ENCODE data around the gene NNMT.

Gene NNMT

DNA sequence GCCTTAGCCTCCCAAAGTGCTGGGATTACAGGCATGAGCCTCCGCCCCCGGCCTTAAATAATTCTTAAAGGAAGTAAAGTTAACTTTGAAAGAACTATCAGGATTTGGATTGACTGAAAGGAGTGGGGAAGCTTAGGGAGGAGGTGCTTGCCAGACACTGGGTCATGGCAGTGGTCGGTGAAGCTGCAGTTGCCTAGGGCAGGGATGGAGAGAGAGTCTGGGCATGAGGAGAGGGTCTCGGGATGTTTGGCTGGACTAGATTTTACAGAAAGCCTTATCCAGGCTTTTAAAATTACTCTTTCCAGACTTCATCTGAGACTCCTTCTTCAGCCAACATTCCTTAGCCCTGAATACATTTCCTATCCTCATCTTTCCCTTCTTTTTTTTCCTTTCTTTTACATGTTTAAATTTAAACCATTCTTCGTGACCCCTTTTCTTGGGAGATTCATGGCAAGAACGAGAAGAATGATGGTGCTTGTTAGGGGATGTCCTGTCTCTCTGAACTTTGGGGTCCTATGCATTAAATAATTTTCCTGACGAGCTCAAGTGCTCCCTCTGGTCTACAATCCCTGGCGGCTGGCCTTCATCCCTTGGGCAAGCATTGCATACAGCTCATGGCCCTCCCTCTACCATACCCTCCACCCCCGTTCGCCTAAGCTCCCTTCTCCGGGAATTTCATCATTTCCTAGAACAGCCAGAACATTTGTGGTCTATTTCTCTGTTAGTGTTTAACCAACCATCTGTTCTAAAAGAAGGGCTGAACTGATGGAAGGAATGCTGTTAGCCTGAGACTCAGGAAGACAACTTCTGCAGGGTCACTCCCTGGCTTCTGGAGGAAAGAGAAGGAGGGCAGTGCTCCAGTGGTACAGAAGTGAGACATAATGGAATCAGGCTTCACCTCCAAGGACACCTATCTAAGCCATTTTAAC, at the start of gene NNMT:
Gene NNMT (plus strand): TSS at position 724 of the 929 bp plus-strand sequence. CDS start 158 bp downstream, at position 882.
- no peak for DNase-seq (ENCODE audit: low read depth in 2 of 2)

DNA sequence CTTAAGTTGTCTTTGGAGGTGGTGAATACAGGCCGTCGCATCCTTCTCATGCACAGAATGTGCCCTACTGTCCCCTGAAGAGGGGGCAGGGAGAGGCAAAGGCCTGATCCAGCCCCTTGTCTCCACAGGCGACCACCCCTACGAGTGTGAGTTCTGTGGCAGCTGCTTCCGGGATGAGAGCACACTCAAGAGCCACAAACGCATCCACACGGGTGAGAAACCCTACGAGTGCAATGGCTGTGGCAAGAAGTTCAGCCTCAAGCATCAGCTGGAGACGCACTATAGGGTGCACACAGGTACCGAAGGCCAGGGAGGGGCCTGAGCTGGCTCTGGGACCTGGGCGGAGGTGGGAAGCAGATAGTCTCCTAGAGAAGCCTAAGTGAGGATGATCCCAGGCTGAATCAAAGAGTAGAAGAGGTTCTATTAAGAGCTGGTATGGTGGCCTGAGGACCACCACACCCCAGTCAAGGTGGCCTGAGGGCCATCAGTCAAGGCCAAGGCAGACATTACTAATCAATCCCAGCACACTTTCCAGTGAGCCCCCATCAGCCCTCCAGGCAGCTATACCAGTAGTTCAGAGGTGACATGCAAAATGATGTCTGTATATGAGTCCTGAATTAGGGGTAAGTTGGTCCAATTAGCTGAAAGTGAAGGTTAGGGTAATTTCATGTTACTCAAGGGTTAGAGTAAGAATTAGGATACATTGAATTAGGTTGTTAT, 49.0 kb upstream of the NNMT start:
- no peak for DNase-seq (ENCODE audit: low read depth in 2 of 2)

DNA sequence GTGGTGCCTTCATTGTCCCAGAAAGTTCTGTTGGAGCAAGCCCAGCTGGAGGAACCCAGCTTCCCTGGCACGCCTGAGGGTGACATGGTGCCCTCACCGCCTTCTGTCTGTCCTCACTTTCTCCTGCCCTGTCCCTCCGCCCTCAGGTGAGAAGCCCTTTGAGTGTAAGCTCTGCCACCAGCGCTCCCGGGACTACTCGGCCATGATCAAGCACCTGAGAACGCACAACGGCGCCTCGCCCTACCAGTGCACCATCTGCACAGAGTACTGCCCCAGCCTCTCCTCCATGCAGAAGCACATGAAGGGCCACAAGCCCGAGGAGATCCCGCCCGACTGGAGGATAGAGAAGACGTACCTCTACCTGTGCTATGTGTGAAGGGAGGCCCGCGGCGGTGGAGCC, 46.0 kb upstream of the NNMT start:
- no peak for DNase-seq (ENCODE audit: low read depth in 2 of 2)

DNA sequence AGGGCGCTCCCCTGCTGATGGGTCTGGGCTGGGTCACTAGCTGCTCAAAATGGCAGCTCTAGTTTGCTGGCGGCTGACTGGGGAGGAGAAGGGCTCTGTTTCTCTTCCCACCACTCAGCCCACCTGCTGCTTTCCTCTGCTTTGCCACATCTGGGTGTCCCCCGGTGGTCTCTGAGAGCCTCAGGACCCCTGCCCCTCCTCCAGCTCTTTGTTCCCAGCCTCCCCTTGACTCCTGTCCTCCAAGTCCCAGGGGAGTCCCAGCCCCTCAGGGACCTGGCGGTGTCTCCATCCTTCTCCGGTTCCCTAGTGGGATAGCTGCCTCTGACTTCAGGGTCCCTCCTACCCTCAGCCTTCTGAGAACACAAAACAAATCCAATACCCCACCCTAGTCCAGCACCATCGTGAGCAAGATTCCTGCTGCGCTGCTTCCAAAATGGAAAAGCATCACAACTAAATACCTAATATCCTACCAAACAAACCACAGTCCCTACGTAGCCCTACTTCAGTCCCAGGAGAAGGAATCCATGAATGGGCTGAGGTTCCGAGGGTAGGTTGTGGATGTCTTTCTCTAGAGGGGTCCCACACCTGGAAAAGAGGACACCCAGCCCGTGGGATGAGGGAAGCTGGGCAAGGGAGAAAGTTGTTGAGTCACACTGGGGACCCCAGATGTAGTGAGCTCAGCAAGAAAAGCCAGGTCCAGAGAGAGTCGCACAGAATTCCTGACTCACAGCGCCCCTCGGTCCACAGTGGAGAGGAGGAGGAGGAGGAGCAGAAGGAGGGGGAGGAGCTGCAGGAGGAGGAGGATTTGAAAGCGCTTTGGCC, 45.0 kb upstream of the NNMT start:
- no peak for DNase-seq (ENCODE audit: low read depth in 2 of 2)

DNA sequence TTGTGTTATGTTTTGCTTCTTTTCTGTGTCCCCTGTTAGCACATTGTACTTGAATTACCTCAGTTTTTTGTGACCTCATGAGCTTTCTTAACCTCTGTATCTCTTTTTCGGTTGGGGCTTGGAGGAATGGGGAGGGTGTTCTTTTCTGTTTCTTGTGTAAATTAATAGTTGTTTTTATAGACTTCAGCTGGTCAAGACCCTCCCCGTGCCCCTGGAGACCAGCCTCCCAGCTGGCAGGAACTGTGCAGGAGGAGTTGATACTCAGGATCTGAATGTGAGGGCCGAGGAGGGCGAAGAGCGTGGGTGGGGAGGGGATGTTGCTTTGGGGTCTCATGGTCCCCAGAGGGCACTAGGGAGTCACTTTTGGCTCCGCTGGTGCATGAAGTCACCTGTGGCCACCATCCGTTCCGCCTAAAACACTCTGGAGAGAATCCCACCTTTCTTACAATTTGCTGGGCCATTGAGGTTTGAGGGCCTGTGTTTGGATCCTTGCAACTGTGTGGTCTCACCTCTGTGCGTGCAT, 44.3 kb upstream of the NNMT start:
- DNase-seq (ENCODE audit: low read depth in 2 of 2), result no peak

DNA sequence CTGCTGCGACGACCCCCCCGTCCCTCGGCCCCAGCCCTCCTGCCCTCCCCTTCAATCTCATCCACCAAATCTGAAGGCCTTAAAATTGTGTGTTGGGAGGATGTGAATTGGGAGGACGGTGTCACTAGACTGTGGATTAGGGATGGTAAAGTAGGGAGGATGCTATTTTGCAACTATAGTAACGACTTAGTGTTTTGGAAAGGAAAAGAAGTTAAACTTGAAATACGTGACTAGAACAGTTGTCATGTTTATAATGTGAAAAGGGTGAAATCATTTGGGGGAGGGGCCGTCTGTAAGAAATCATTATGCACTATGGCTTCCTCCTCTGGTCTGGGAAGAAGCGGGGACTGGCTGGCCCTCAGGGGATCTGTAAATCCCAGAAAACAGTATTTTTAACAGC, 43.4 kb upstream of the NNMT start:
- DNase-seq (ENCODE audit: low read depth in 2 of 2), result no peak

DNA sequence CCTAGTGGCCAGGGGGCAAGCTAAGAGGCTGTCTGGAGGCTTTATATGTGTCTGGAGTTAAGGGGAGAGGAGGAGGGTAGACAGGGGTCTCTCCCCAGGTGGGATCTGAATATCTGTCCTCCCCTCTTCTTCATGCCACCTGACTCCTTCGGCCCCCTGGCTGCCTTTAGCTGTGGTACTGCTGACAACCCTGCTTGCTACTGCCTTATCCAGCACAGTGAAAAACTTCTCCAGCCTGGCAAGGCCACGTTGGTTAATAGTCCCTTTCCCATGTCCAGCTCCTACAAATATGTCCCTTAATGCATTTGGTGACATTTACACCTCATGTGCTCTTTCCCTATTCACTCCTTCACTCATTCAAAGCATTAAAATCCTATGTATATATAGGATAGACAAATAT, 42.4 kb upstream of the NNMT start:
- no peak for DNase-seq (ENCODE audit: low read depth in 2 of 2)

DNA sequence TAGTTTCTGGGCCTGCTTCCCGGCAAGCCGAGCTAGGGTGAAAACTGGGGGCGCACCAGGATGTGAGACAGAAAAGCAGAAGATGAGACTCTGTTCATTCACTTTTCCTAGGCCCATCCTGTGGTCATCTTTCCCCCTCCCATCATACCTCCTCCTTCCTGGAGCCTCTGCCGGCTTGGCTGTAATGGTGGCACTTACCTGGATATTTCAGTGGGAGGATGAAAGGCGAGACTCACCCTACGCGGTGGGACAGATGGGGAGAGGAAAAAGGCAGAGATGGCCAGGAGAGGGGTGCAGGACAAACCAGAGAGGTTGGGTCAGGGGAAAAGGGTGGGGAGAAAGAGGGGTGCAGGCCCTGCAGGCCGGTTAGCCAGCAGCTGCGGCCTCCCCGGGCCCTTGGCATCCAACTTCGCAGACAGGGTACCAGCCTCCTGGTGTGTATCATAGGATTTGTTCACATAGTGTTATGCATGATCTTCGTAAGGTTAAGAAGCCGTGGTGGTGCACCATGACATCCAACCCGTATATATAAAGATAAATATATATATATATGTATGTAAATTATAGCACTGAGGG, 41.5 kb upstream of the NNMT start:
- no peak for DNase-seq (ENCODE audit: low read depth in 2 of 2)

DNA sequence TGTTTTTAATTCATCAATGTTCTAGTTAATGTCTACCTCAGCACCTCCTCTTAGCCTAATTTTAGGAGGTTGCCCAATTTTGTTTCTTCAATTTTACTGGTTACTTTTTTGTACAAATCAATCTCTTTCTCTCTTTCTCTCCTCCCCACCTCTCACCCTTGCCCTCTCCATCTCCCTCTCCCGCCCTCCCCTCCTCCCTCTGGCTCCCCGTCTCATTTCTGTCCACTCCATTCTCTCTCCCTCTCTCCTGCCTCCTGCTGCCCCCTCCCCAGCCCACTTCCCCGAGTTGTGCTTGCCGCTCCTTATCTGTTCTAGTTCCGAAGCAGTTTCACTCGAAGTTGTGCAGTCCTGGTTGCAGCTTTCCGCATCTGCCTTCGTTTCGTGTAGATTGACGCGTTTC, 40.9 kb upstream of the NNMT start:
- no peak for DNase-seq (ENCODE audit: low read depth in 2 of 2)

DNA sequence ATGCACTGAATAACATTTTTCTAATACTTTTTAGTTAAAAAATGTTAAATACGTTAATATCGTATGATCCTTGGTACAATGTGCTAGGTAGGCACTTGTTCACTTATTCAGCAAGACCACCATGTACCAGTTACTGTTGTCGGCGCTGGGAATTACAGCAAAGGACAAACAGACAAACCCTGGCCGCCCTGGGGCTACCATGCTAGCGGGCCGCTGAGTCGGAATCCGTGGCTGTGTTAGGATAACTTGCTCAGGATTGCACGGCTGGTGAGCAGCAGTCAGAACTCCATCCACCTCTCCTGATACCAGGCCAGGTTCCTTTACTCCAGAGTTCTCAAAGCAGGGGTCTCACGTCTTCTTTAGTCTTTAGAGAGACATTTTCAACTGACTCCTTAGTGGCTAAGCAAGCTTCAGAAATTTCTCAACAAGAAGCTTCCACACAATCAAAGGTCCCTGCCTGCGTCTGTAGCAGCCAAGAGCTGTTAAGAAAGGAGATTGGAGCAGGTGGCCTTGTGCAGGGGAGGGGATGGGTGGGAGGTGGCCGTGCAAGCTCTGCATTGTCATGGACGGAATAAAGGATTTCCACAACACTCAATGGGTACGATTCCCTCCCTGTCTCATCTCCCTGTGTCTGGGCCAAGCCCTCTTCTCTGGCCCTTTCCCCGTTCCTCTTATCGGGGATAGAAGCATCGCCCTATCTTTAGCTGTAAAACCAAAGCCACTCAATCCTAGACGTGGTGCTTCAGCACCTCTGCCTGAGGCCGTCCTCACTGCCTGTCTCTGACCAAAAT, 39.8 kb upstream of the NNMT start:
- no peak for DNase-seq (ENCODE audit: low read depth in 2 of 2)

DNA sequence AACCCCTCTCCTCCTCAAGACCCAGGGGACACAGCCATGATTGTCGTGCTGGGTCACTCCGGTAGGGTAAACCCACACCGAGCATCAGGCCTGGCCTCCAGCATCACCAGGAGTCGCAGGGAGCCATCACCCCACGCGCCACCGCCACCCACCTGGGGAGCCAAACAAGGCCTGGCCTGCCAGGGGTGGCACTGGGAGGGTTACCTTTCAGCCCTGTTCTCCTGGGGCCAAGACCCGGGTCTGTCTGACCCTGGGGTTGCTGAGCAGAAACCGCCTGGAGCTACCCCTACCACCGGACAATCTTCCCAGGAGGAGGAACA, 39.3 kb upstream of the NNMT start:
- no peak for DNase-seq (ENCODE audit: low read depth in 2 of 2)

DNA sequence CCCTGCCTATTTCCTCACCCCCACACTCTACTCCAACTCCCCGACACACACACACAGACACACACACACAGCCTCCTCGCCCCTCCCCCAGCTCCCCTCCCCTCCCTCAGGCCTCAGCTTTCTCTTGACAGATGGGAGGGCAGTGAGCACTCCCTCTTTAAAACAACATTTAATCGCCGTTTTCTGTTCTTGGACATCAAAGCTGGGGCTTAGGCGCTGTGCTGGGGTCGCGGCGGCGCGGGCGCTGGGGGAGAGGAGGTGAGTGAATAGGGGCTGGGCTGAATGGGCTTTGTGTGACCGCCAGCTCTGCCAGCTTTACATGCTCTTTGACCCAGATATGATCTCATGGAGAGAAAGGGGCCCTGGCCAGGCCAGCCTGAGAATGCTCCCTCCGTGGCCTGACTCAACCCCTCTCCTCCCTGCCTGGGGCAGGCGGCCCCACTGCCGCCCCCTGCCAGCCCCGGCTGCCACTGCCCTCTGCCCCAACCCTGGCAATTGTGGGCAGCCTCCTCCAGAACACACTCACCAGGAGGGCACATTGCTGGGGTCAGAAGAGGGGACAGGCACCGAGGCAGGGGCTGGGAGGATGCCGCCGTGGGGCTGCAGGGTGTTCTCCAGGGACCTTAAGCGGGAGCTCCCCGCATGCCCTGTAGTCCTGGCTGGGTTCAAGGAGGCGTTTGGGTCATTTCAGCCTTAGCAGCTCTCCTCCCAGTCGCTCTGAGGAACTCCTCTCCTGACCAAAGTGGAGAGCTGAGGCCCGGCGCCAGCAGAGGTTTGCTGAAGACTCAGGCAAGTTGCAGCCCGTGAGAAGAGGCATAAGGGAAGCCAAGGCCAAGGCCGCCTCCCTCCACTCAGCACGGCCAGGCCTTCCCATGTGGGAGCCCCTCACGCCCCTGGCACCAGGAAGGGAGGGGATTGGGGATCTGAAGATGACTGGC, 38.3 kb upstream of the NNMT start:
- DNase-seq (ENCODE audit: low read depth in 2 of 2), result no peak

DNA sequence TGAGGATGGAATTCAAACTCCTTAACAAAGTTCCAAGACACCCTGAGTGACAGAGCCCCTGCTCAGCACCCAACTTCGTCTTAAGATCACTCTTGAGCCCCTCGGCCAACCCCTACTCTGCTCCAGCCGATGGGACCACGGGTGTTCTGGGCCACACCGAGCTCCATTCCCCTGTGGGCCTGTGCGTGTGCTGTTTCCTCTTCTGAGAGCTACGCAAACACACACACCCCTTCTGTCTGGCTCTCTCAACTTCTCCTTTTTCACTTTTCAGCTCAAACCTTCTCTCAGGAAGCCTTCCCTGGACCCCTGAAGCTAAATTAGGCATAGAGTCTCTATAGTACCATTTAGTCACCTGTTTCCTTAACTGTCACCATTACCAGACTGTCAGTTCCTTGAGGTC, 37.5 kb upstream of the NNMT start:
- no peak for DNase-seq (ENCODE audit: low read depth in 2 of 2)

DNA sequence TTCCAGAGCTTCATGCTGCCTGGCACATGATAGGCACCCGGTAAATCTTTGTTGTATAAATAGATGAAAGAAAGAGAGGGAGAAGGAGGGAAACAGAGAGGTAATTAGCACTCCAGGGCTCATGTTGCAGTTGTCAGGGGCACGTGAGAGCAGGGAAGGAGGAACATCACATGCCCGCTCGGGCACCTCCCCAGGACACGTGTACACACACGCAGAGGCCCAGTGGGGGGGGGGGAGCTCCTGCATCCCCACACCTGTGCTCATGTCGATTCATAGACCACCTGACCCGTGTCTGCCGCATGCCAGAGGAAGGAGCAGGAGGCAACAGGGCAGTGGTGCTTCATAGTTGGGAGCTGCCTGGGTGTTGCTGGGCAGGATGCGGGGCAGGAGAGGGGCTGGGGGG, 37.1 kb upstream of the NNMT start:
- DNase-seq (ENCODE audit: low read depth in 2 of 2), result no peak

DNA sequence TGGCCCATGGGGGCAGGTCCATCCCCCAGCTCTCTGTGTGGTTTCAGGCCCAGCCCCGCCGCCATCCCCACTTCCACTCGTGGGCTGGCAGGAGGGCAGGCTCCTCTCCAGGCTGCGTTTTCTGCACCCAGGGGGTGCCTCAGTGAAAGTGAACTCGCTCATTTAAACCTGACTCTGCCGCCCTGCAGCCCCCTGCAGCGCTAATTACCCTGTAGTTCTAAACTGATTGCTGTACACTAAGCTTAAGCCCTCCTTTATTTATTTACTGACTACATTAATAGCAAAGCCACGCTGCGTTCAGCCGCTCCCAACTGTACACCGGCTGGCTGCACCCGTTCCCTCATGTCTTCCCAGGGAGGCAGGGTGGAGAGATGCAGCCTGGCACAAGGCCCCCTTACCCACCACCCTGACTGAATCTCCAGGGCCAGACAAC, 36.6 kb upstream of the NNMT start:
- DNase-seq (ENCODE audit: low read depth in 2 of 2), result no peak

DNA sequence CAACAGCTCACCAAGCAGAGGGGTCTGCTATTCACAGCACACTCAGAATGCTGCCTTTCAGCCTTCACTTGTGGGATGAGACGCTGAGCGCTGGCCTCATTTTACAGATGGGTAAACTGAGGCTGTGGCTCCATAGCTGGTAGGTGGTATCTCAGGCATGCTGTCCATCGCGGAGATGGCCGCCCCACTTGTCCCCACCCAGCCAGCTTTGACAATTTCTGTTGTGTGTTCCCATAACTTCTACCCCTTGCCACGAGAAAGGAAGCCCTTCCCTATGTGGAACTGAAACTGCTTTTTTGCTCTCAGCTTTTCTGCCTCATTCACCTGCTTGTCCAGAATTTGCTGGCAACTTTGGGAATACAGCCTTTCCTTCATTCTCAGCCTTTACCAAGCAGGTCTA, 36.1 kb upstream of the NNMT start:
- DNase-seq (ENCODE audit: low read depth in 2 of 2), result no peak

DNA sequence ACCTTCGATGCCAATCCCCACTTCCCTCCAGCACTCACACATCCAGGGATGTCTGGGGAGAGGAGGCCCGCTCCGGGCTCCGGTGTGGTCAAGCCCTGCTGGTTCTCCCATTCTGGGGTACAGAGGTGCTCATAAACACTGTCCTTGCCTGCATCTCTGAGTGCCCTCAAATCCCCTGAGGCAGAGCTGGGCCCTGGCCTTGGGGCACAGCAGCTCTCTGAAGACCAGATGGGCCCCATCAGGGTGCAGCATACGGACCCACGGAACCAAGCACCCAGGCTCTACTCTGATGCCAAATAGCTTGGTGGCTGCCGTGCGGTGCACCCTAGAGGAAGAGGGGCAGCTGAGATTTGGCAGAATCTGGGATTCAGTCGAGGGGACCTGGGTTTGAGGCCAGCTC, 35.7 kb upstream of the NNMT start:
- no peak for DNase-seq (ENCODE audit: low read depth in 2 of 2)

DNA sequence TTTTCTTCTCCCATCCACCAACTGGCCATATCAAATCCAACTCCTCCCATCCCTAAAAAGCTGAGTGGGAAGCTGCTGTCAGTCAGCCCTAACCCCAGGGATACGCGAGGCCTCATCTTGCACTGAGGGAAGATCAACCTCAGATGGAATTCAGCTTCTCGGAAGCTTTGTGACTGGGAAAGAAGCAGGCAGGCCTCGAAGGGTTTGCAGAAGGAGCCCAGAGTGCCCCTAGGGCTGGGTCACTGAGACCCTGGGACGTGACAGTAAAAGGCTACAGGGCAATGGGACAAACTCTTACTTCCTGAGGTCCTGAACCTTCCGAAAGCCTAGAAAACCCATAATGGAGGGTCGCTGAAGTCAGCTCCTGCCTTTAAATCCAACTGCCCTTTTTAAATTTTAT, 34.4 kb upstream of the NNMT start:
- no peak for DNase-seq (ENCODE audit: low read depth in 2 of 2)

DNA sequence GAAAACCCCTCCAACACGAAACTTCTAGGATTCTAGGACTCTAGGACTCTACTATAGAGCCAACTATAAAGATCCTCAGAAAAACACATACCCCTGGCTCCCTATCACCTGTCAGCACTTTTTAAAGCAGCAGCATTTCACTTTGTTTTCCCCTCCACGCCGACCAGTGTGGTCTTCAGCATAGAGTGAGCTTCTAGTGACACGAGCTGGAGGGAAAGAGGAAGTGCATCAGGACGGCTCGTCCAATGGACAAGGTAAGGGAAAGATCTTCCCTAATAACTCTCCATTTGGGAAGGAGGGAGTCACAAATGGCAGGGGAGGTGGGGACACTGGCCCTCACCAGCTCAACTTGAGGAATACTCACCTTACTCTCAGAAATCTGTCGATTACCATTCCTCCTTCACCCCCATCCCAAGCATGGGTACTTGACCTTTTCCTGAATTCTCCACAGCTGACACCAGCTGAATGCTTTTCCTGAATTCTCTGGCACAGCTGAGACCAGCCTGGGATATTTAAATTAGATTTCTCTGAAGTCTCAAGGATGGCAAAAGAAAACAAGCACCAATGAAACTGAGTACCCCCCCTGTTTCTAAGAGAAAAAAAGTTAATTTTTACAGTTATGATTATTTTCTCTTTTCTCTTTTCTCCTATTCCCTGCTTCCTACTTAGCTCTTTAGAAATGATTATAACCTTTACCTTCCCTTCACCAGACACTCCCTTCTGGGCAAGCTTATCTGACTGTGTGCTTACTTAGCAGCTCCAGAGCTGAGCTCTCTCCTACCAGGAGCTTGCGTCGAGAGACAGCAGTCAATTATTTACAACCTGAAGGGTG, 33.3 kb upstream of the NNMT start:
- no peak for DNase-seq (ENCODE audit: low read depth in 2 of 2)

Data from stimulated activated CD8-positive, alpha-beta memory T cell treated with anti-CD3 and anti-CD28 coated beads, Interleukin-7, amount 100 ng/mL, for 1 hour (primary cell).